Gastrocnemius medialis (tissue), 4 donors: ENCODE results near the gene SYNGR2. TPM values are rescaled to one million over a fixed set of nuclear protein-coding genes. Genes with fewer than 3 reads are reported as not detected.

Experiments
- ATAC-seq, 2 donors: fragments of 150-250 bp; one replicate each; pipeline ENCODE4 v1.9.1; 2016
- DNase-seq, 2 donors: peaks; one replicate each; pipeline ENCODE4 v3.0.0-alpha.2; 2019
- H3K27ac ChIP-seq, 4 donors: fragments of 200-600 bp; sonication (generic); 1 replicate in 1 of 4; 2 replicates in 3 of 4; pipeline ENCODE4 v1.5.1; 2016 to 2018; ENCODE audit warnings: mild to moderate bottlenecking in 2 of 4, moderate library complexity in 1 of 4
- H3K27me3 ChIP-seq, 3 donors: fragments of 200-600 bp; sonication (generic) in 2 of 3; 1 replicate in 1 of 3; 2 replicates in 2 of 3; pipeline versions ENCODE4 v1.5.1 to v1.6.0; 2016 to 2019; ENCODE audit warnings: mild to moderate bottlenecking in 1 of 3, moderate library complexity in 1 of 3
- H3K36me3 ChIP-seq, 2 donors: fragments of 200-600 bp; sonication (generic) in 1 of 2; one replicate each; pipeline ENCODE4 v1.5.1; 2017 to 2018
- H3K4me1 ChIP-seq, 2 donors: fragments of 200-600 bp; sonication (generic) in 1 of 2; one replicate each; pipeline ENCODE4 v1.5.1; 2016 to 2017; ENCODE audit warnings: mild to moderate bottlenecking in 2 of 2
- H3K4me3 ChIP-seq, 4 donors: fragments of 200-600 bp; sonication (generic) in 3 of 4; 1 replicate in 1 of 4; 2 replicates in 3 of 4; pipeline ENCODE4 v1.5.1; 2016 to 2019; ENCODE audit warnings: mild to moderate bottlenecking in 2 of 4
- H3K9me3 ChIP-seq, 3 donors: fragments of 200-600 bp; sonication (generic) in 2 of 3; 1 replicate in 1 of 3; 2 replicates in 2 of 3; pipeline ENCODE4 v1.5.1; 2016 to 2019
- POLR2A ChIP-seq, 2 donors: fragments of 450-650 bp; IDR thresholded peaks; one replicate each; pipeline ENCODE4 v1.6.1; 2017; ENCODE audit warnings: antibody characterized with exemption in 2 of 2, mild to moderate bottlenecking in 2 of 2, moderate library complexity in 2 of 2
- in situ Hi-C, 4 donors: fragments of 200-750 bp; cut with MboI; loops; one replicate each; pipeline versions ENCODE4 v1.15.0 to v1.8.0; 2017; ENCODE audit warnings: low sequenced_read_pairs in 4 of 4
- intact Hi-C: fragments of 100-400 bp; cut with DNase I; formaldehyde crosslinking; loops from one replicate; pipeline ENCODE4 v1.15.1; 2023; ENCODE audit warnings: low total_unique reads
- total RNA-seq, 4 donors: library from RNA; depleted of rRNA; stranded (reverse); fragments of >200 nt; gene quantifications; one replicate each; pipeline versions ENCODE4 v1.1.0 to v1.2.3, GENCODE V29; 2016
- TF ChIP-seq, protein P1 (sequence below), 5 experiments: fragments of 450-650 bp in 3 of 5; fragments of 200-600 bp in 2 of 5; sonication (generic) in 2 of 5; IDR thresholded peaks in 4 of 5; conservative IDR thresholded peaks in 1 of 5; 1 replicate in 4 of 5; 2 replicates in 1 of 5; pipeline ENCODE4 v1.5.1; 2016 to 2019; ENCODE audit warnings: antibody characterized with exemption in 5 of 5, mild to moderate bottlenecking in 3 of 5, moderate library complexity in 3 of 5

SYNGR2 gene
- total RNA-seq, 4 donors from 2014 or later: 104 to 218 (median 163) TPM

DNA sequence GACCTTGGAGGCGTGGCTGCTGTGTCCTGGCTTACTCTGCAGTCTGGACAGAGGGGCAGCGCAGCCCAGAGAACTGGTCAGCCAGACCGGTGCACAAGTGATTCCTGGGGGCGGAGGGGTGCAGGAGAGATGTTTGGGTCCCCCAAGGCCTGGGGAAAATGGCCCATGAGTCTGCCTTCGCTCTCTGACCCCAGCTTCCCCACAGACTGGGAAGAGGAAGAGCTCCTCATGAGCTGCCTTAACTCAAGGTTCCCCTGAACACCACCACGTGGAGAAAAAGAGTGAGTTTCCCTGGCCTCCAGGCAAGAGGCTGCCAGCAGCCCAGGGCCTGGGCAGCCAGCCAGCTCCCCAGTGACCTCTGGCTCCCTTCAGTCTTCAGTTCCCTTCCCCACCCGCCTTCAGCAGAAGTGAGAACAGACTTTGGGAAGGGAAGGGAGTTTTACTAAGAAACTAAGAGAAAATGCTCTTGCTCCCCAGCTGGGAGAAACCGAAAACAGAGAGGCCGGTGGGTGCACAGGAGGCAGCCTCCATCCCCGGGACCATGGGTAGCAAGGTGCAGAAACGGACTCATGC lies 24.1 kb upstream of the SYNGR2 start:
- no peaks in the 10 kb centered on the region for H3K36me3 ChIP-seq
- DNase-seq: peak; percentile 45 to 63
- no peaks in the 10 kb centered on the region for H3K27me3 ChIP-seq
- intact Hi-C loops: no loop called here
- peak overlapping the region in 3 of 4 donors; percentile 29 to 50 (median 33) for H3K27ac ChIP-seq
- in situ Hi-C loops: no loop called here
- no peak overlapping the region for H3K4me3 ChIP-seq
- TF ChIP-seq, protein P1, sequence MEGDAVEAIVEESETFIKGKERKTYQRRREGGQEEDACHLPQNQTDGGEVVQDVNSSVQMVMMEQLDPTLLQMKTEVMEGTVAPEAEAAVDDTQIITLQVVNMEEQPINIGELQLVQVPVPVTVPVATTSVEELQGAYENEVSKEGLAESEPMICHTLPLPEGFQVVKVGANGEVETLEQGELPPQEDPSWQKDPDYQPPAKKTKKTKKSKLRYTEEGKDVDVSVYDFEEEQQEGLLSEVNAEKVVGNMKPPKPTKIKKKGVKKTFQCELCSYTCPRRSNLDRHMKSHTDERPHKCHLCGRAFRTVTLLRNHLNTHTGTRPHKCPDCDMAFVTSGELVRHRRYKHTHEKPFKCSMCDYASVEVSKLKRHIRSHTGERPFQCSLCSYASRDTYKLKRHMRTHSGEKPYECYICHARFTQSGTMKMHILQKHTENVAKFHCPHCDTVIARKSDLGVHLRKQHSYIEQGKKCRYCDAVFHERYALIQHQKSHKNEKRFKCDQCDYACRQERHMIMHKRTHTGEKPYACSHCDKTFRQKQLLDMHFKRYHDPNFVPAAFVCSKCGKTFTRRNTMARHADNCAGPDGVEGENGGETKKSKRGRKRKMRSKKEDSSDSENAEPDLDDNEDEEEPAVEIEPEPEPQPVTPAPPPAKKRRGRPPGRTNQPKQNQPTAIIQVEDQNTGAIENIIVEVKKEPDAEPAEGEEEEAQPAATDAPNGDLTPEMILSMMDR (IDR thresholded peaks at IDR 0.05 in 4 of 5, conservative IDR thresholded peaks at IDR 0.05 in 1 of 5): no peak
- TF ChIP-seq POLR2A (IDR thresholded peaks at IDR 0.05): no peak
- H3K4me1 ChIP-seq: peaks cover 15 to 28% of the 10 kb centered on the region in 2 donors
- no peaks in the 10 kb centered on the region for H3K9me3 ChIP-seq
- peak in 1 of 2 donors; percentile 23 for ATAC-seq

DNA sequence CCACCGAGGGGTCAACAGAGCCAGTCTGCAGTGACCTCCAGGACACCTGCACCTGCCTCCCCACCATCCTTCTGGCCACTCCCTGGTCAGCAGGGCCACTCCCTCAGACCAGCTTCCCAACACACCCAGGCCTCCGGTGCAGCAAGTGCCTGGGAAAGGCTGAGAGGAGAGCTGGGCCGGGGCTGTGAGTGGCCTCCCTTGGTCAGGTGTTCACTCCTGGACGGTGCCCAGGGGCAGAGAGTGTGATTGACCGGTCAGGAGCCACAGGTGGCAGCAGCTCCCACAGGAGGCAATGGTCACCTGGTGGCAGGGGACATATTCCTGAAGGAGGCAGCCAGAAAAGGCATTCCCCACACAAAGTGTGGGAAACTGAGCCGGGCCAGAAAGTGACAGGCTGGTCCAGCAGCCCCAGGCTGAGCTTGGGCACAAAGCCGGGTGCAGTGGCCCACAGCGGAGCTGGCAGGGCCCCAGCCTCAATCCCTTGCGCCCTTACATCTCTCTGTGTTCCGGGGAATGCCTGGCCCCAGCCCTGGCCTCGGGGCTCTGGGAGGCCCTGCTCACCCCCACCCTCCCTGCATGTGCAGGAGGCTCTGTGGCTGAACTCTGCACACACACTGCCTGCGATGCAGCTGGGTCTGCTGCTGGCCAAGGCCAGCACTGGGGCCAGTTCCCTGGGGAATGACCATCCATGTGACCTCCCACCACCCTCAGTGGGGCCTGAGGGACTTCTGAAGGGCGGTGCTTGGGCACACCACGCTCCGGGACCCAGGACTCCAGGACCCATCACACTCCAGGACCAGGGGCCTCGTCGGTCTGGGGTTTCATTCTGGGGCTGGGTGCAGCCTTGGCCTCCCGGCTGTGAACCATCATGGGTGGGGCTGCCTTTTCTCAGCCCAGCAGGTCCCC lies 23.4 kb upstream of the SYNGR2 start:
- intact Hi-C loops (no loop called here), in situ Hi-C loops (no loop called here)
- no peaks in the 10 kb centered on the region for H3K36me3 ChIP-seq
- TF ChIP-seq POLR2A (IDR thresholded peaks at IDR 0.05): no peak
- TF ChIP-seq, protein P1 (IDR thresholded peaks at IDR 0.05 in 4 of 5, conservative IDR thresholded peaks at IDR 0.05 in 1 of 5): no peak
- DNase-seq: no peak
- ATAC-seq: no peak
- no peak overlapping the region for H3K4me3 ChIP-seq
- H3K4me1 ChIP-seq: peaks cover 15 to 28% of the 10 kb centered on the region in 2 donors
- H3K27ac ChIP-seq: peak overlapping the region in 3 of 4 donors; percentile 29 to 50 (median 33)
- no peaks in the 10 kb centered on the region for H3K27me3 ChIP-seq
- no peaks in the 10 kb centered on the region for H3K9me3 ChIP-seq

DNA sequence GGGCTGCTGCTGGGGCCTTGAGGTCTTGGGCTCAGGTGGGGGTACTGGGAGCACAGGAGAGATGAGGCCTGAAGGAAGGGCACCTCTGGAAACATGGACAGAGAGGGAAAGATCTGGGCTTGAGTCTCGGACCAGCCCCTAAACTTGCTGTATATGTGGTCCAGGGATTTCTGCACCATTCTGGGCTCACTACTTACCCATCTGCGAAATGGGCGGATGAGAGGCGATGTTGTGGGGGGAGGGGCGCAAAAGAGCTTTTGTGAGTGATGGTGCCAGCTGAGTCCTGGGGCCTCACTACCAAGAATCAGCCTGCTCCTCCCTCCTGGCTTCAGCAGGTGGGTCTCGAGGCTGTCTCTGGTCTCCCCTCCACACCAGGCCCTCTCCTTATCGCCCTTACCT lies 21.9 kb upstream of the SYNGR2 start:
- Histone ChIP-seq H3K9me3 (no peaks in the 10 kb centered on the region), H3K36me3 (no peaks in the 10 kb centered on the region), H3K27me3 (no peaks in the 10 kb centered on the region), H3K4me1 (peaks cover 15 to 26% of the 10 kb centered on the region in 2 donors), H3K4me3 (no peak overlapping the region), H3K27ac (no peak overlapping the region)
- intact Hi-C loops: no loop called here
- DNase-seq (no peak), ATAC-seq (no peak)
- in situ Hi-C loops: no loop called here
- TF ChIP-seq POLR2A (IDR thresholded peaks at IDR 0.05): no peak
- TF ChIP-seq, protein P1 (IDR thresholded peaks at IDR 0.05 in 4 of 5, conservative IDR thresholded peaks at IDR 0.05 in 1 of 5): no peak

DNA sequence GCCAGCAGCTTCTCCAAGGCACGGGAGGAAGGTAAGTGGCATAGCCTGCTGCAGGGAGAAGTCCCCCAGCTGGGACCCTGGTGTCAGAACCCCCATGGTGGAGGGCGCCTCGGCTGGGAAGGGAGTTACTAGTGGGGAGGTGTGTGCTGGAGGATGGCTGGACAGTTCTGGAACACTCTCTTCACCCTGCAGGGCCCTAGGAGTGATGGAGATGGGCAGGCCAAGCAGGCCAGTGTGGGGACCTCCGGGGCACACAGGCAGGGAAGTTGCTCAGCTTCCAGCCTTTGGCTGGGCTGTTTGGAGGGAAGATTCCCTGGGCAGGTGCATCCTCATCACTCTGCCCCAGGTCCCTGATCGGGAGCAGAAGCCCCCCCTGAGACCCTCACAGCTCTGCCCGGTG lies 21.5 kb upstream of the SYNGR2 start:
- ATAC-seq: no peak

More for the DNA sequence above, 21.5 kb upstream of the SYNGR2 start:
- H3K9me3 ChIP-seq: no peaks in the 10 kb centered on the region
- no peak overlapping the region for H3K27ac ChIP-seq
- peaks cover 15 to 26% of the 10 kb centered on the region in 2 donors for H3K4me1 ChIP-seq
- intact Hi-C loops (no loop called here), in situ Hi-C loops (no loop called here)
- TF ChIP-seq, protein P1 (IDR thresholded peaks at IDR 0.05 in 4 of 5, conservative IDR thresholded peaks at IDR 0.05 in 1 of 5): no peak
- no peak for TF ChIP-seq POLR2A (IDR thresholded peaks at IDR 0.05)
- H3K36me3 ChIP-seq: no peaks in the 10 kb centered on the region
- H3K27me3 ChIP-seq: no peaks in the 10 kb centered on the region
- DNase-seq: no peak
- H3K4me3 ChIP-seq: no peak overlapping the region
